Measurements from ENCODE around the gene CLMP.
A peak's percentile ranks its signal among the peaks of the same experiment; 100 is the strongest.

The CLMP gene

GRCh38 chr11:123107945-123108495 lies 87.0 kb downstream of the CLMP start:
- Histone ChIP-seq H3K4me2 (ENCODE audit: low read length) (no peak overlapping the region), H3K9me3 (ENCODE audit: low read length) (no peaks in the 10 kb centered on the region)

GRCh38 chr11:123104697-123105096 lies 90.4 kb downstream of the CLMP start:
- H3K4me2 ChIP-seq (ENCODE audit: low read length): no peak overlapping the region
- H3K27ac ChIP-seq (ENCODE audit: low read depth, low read length, poor library complexity, severe bottlenecking): no peak overlapping the region
- no peak for TF ChIP-seq EZH2 (IDR thresholded peaks at IDR 0.05; ENCODE audit: borderline replicate concordance, low read length)
- no peak for TF ChIP-seq CTCF (IDR thresholded peaks at IDR 0.05; ENCODE audit: low read length)
- no peaks in the 10 kb centered on the region for H3K36me3 ChIP-seq (ENCODE audit: insufficient read depth, low read length)
- no peak overlapping the region for H2AFZ ChIP-seq (ENCODE audit: low read length)
- H3K4me3 ChIP-seq (ENCODE audit: low read depth, low read length, poor library complexity, severe bottlenecking): no peak overlapping the region
- no peaks in the 10 kb centered on the region for H3K79me2 ChIP-seq (ENCODE audit: insufficient read depth, low read length)
- H3K27me3 ChIP-seq (ENCODE audit: insufficient read depth, low read length): no peaks in the 10 kb centered on the region
- no peaks in the 10 kb centered on the region for H4K20me1 ChIP-seq (ENCODE audit: insufficient read depth, low read length)
- H3K9me3 ChIP-seq (ENCODE audit: low read length): no peaks in the 10 kb centered on the region
- no peaks in the 10 kb centered on the region for H3K4me1 ChIP-seq (ENCODE audit: insufficient read depth, low read length, severe bottlenecking)
- H3K9ac ChIP-seq (ENCODE audit: low read length): no peak overlapping the region
- no peaks in the 10 kb centered on the region for H3K9me2 ChIP-seq (ENCODE audit: low read depth, low read length)
- no peaks in the 10 kb centered on the region for H3F3A ChIP-seq (ENCODE audit: insufficient read depth, low read length)

More at GRCh38 chr11:123107945-123108495, 87.0 kb downstream of the CLMP start:
- Histone ChIP-seq H3K4me1 (ENCODE audit: insufficient read depth, low read length, severe bottlenecking) (no peaks in the 10 kb centered on the region), H3K27me3 (ENCODE audit: insufficient read depth, low read length) (no peaks in the 10 kb centered on the region), H3K9ac (ENCODE audit: low read length) (no peak overlapping the region), H3F3A (ENCODE audit: insufficient read depth, low read length) (no peaks in the 10 kb centered on the region), H3K4me3 (ENCODE audit: low read depth, low read length, poor library complexity, severe bottlenecking) (no peak overlapping the region), H2AFZ (ENCODE audit: low read length) (no peak overlapping the region), H3K27ac (ENCODE audit: low read depth, low read length, poor library complexity, severe bottlenecking) (no peak overlapping the region), H4K20me1 (ENCODE audit: insufficient read depth, low read length) (no peaks in the 10 kb centered on the region), H3K36me3 (ENCODE audit: insufficient read depth, low read length) (no peaks in the 10 kb centered on the region), H3K9me2 (ENCODE audit: low read depth, low read length) (no peaks in the 10 kb centered on the region), H3K79me2 (ENCODE audit: insufficient read depth, low read length) (no peaks in the 10 kb centered on the region)
- TF ChIP-seq CTCF (IDR thresholded peaks at IDR 0.05; ENCODE audit: low read length) (no peak), EZH2 (IDR thresholded peaks at IDR 0.05; ENCODE audit: borderline replicate concordance, low read length) (no peak)

GRCh38 chr11:123103326-123103980 lies 91.6 kb downstream of the CLMP start:
- H3F3A ChIP-seq (ENCODE audit: insufficient read depth, low read length): no peaks in the 10 kb centered on the region
- no peaks in the 10 kb centered on the region for H3K9me3 ChIP-seq (ENCODE audit: low read length)
- TF ChIP-seq CTCF (IDR thresholded peaks at IDR 0.05; ENCODE audit: low read length) (peak; percentile 36; the same call in 1 of the 2 replicates), EZH2 (IDR thresholded peaks at IDR 0.05; ENCODE audit: borderline replicate concordance, low read length) (no peak)
- no peaks in the 10 kb centered on the region for H3K79me2 ChIP-seq (ENCODE audit: insufficient read depth, low read length)
- H3K9me2 ChIP-seq (ENCODE audit: low read depth, low read length): no peaks in the 10 kb centered on the region
- no peak overlapping the region for H3K9ac ChIP-seq (ENCODE audit: low read length)
- no peaks in the 10 kb centered on the region for H3K36me3 ChIP-seq (ENCODE audit: insufficient read depth, low read length)
- no peaks in the 10 kb centered on the region for H3K27me3 ChIP-seq (ENCODE audit: insufficient read depth, low read length)
- H3K4me3 ChIP-seq (ENCODE audit: low read depth, low read length, poor library complexity, severe bottlenecking): no peak overlapping the region
- H4K20me1 ChIP-seq (ENCODE audit: insufficient read depth, low read length): no peaks in the 10 kb centered on the region
- no peak overlapping the region for H3K27ac ChIP-seq (ENCODE audit: low read depth, low read length, poor library complexity, severe bottlenecking)
- no peak overlapping the region for H3K4me2 ChIP-seq (ENCODE audit: low read length)
- no peaks in the 10 kb centered on the region for H3K4me1 ChIP-seq (ENCODE audit: insufficient read depth, low read length, severe bottlenecking)
- no peak overlapping the region for H2AFZ ChIP-seq (ENCODE audit: low read length)
